Karpas-422 (cell line): ENCODE results near the gene DIAPH3. TPM values are rescaled to one million over a fixed set of nuclear protein-coding genes. Genes with fewer than 3 reads are reported as not detected.

Experiments used
- DNase-seq: peaks from one replicate; pipeline ENCODE4 v3.0.0-alpha.2; 2015
- H2AFZ ChIP-seq: fragments of 200-600 bp; sonication (generic); 2 replicates; pipeline ENCODE4 v1.6.1; 2014; ENCODE audit warnings: antibody characterized with exemption, low read length, mixed read lengths
- H3K27ac ChIP-seq: fragments of 200-600 bp; sonication (generic); 2 replicates; pipeline ENCODE4 v1.5.1; 2014; ENCODE audit warnings: mild to moderate bottlenecking, low read length, moderate library complexity
- H3K27me3 ChIP-seq: fragments of 200-600 bp; sonication (generic); 2 replicates; pipeline ENCODE4 v1.6.1; 2014; ENCODE audit warnings: low read length, mixed read lengths
- H3K36me3 ChIP-seq: fragments of 200-600 bp; sonication (generic); 2 replicates; pipeline ENCODE4 v1.6.1; 2014; ENCODE audit warnings: low read length, mixed read lengths; ENCODE audit not compliant: insufficient read depth
- H3K4me1 ChIP-seq: fragments of 200-600 bp; sonication (generic); 2 replicates; pipeline ENCODE4 v1.6.1; 2014; ENCODE audit warnings: mild to moderate bottlenecking, low read length, mixed read lengths
- H3K4me2 ChIP-seq: fragments of 200-600 bp; sonication (generic); 2 replicates; pipeline ENCODE4 v1.6.1; 2014; ENCODE audit warnings: low read length, low read depth, mild to moderate bottlenecking; ENCODE audit not compliant: poor library complexity, severe bottlenecking
- H3K4me3 ChIP-seq: fragments of 200-600 bp; sonication (generic); 2 replicates; pipeline ENCODE4 v1.5.1; 2014; ENCODE audit warnings: mild to moderate bottlenecking, antibody characterized with exemption, low read length, mixed read lengths
- H3K79me2 ChIP-seq: fragments of 200-600 bp; sonication (generic); 2 replicates; pipeline ENCODE4 v1.6.1; 2014; ENCODE audit warnings: mild to moderate bottlenecking, low read length, mixed read lengths
- H3K9ac ChIP-seq: fragments of 200-600 bp; sonication (generic); 2 replicates; pipeline ENCODE4 v1.6.0; 2014; ENCODE audit warnings: low read length
- H3K9me2 ChIP-seq: fragments of 200-600 bp; sonication (generic), shearing (Covaris generic); replicated peaks from 2 replicates; pipeline ENCODE4 v1.6.0; 2014; ENCODE audit warnings: mild to moderate bottlenecking, low read length, moderate library complexity; ENCODE audit not compliant: insufficient read depth
- H3K9me3 ChIP-seq: fragments of 300-700, 200-600 bp; sonication (generic); 2 replicates; pipeline ENCODE4 v1.6.1; 2014; ENCODE audit warnings: low read length, mixed read lengths
- H4K20me1 ChIP-seq: fragments of 200-600 bp; sonication (generic); 2 replicates; pipeline ENCODE4 v1.6.1; 2014; ENCODE audit warnings: mild to moderate bottlenecking, antibody characterized with exemption, low read length, low read depth; ENCODE audit not compliant: insufficient read depth
- total RNA-seq: library from RNA; depleted of rRNA; stranded (reverse); fragments of >200 nt; shearing (Covaris generic); gene quantifications from 2 replicates; pipeline ENCODE4 v1.2.3, GENCODE V29; 2014; ENCODE audit warnings: low replicate concordance

Gene DIAPH3
- total RNA-seq, 1 experiment from 2014 or later, result 10.0 TPM

- H3K4me1 ChIP-seq, result peaks cover 27% of the 10 kb centered on the region
- no peaks in the 10 kb centered on the region for H3K9me2 ChIP-seq
- H3K9ac ChIP-seq, result no peak overlapping the region
- H3K27me3 ChIP-seq, result no peaks in the 10 kb centered on the region
- no peak overlapping the region for H3K4me2 ChIP-seq
- H2AFZ ChIP-seq, result 0 out of 2 replicates have a peak overlapping the region, but pooled peaks have one; percentile 17
- peaks cover 17% of the 10 kb centered on the region for H3K79me2 ChIP-seq
- H3K9me3 ChIP-seq, result 0 out of 2 replicates have a peak, but pooled peaks cover 6% of the 10 kb centered on the region
- no peaks in the 10 kb centered on the region for H4K20me1 ChIP-seq
- no peak for DNase-seq
- H3K4me3 ChIP-seq, result no peak overlapping the region
- H3K27ac ChIP-seq, result no peak overlapping the region
- H3K36me3 ChIP-seq, result no peaks in the 10 kb centered on the region
Measured at GRCh38 chr13:60020288-60020687, 143.4 kb downstream of the DIAPH3 start.

- Histone ChIP-seq H3K4me3 (0 out of 2 replicates have a peak overlapping the region, but pooled peaks have one; percentile 2), H3K9ac (peak overlapping the region; percentile 16; the same call in 1 of the 2 replicates), H4K20me1 (no peaks in the 10 kb centered on the region), H3K79me2 (peaks cover 17% of the 10 kb centered on the region), H3K9me3 (no peaks in the 10 kb centered on the region), H3K27ac (peak overlapping the region; percentile 24), H3K4me1 (peaks cover 27% of the 10 kb centered on the region), H3K4me2 (peak overlapping the region; percentile 53), H3K36me3 (no peaks in the 10 kb centered on the region), H3K27me3 (no peaks in the 10 kb centered on the region), H2AFZ (0 out of 2 replicates have a peak overlapping the region, but pooled peaks have one; percentile 5), H3K9me2 (no peaks in the 10 kb centered on the region)
- DNase-seq, result peak; percentile 44
Measured at GRCh38 chr13:60019119-60019993, 144.4 kb downstream of the DIAPH3 start.

GRCh38 chr13:60018536-60018935 lies 145.2 kb downstream of the DIAPH3 start:
- Histone ChIP-seq H3K36me3 (no peaks in the 10 kb centered on the region), H3K9me2 (no peaks in the 10 kb centered on the region), H3K9me3 (no peaks in the 10 kb centered on the region), H2AFZ (no peak overlapping the region), H3K4me1 (peaks cover 27% of the 10 kb centered on the region), H3K4me2 (peak overlapping the region; percentile 53), H3K79me2 (peaks cover 17% of the 10 kb centered on the region), H4K20me1 (no peaks in the 10 kb centered on the region), H3K27me3 (no peaks in the 10 kb centered on the region), H3K9ac (no peak overlapping the region), H3K27ac (peak overlapping the region; percentile 24; the same call in 1 of the 2 replicates), H3K4me3 (no peak overlapping the region)
- no peak for DNase-seq

GRCh38 chr13:60016229-60016628 lies 147.5 kb downstream of the DIAPH3 start:
- Histone ChIP-seq H3K27me3 (no peaks in the 10 kb centered on the region), H3K79me2 (peaks cover 17% of the 10 kb centered on the region), H3K4me1 (peaks cover 27% of the 10 kb centered on the region)

GRCh38 chr13:60013166-60013565 lies 150.6 kb downstream of the DIAPH3 start:
- peaks cover 14% of the 10 kb centered on the region for H3K79me2 ChIP-seq
- peaks cover 10% of the 10 kb centered on the region for H3K4me1 ChIP-seq
- H2AFZ ChIP-seq, result no peak overlapping the region

More at GRCh38 chr13:60016229-60016628, 147.5 kb downstream of the DIAPH3 start:
- Histone ChIP-seq H4K20me1 (no peaks in the 10 kb centered on the region), H3K9ac (no peak overlapping the region), H3K4me2 (no peak overlapping the region), H3K27ac (no peak overlapping the region), H3K36me3 (peaks cover 3% of the 10 kb centered on the region; the same call in 1 of the 2 replicates), H3K9me2 (no peaks in the 10 kb centered on the region), H2AFZ (no peak overlapping the region), H3K4me3 (no peak overlapping the region), H3K9me3 (no peaks in the 10 kb centered on the region)
- no peak for DNase-seq

GRCh38 chr13:60012488-60012887 lies 151.2 kb downstream of the DIAPH3 start:
- Histone ChIP-seq H3K4me1 (peaks cover 10% of the 10 kb centered on the region), H4K20me1 (no peaks in the 10 kb centered on the region), H3K9me2 (no peaks in the 10 kb centered on the region), H3K79me2 (peaks cover 9% of the 10 kb centered on the region; the same call in 1 of the 2 replicates), H3K36me3 (peaks cover 3% of the 10 kb centered on the region; the same call in 1 of the 2 replicates), H3K27ac (no peak overlapping the region), H3K4me2 (no peak overlapping the region), H3K27me3 (no peaks in the 10 kb centered on the region), H3K9ac (no peak overlapping the region), H3K4me3 (no peak overlapping the region), H3K9me3 (no peaks in the 10 kb centered on the region), H2AFZ (no peak overlapping the region)
- no peak for DNase-seq

More at GRCh38 chr13:60013166-60013565, 150.6 kb downstream of the DIAPH3 start:
- H3K9me2 ChIP-seq, result no peaks in the 10 kb centered on the region
- DNase-seq, result no peak
- no peak overlapping the region for H3K4me2 ChIP-seq
- peaks cover 3% of the 10 kb centered on the region; the same call in 1 of the 2 replicates for H3K36me3 ChIP-seq
- H4K20me1 ChIP-seq, result no peaks in the 10 kb centered on the region
- H3K27me3 ChIP-seq, result no peaks in the 10 kb centered on the region
- H3K4me3 ChIP-seq, result no peak overlapping the region
- H3K27ac ChIP-seq, result no peak overlapping the region
- no peak overlapping the region for H3K9ac ChIP-seq
- H3K9me3 ChIP-seq, result no peaks in the 10 kb centered on the region

- Histone ChIP-seq H3K4me1 (peaks cover 10% of the 10 kb centered on the region), H3K9ac (no peak overlapping the region), H3K27ac (no peak overlapping the region), H3K27me3 (no peaks in the 10 kb centered on the region), H3K9me3 (no peaks in the 10 kb centered on the region), H3K4me2 (no peak overlapping the region), H3K79me2 (peaks cover 4% of the 10 kb centered on the region; the same call in 1 of the 2 replicates), H3K9me2 (no peaks in the 10 kb centered on the region), H4K20me1 (no peaks in the 10 kb centered on the region), H3K36me3 (peaks cover 3% of the 10 kb centered on the region; the same call in 1 of the 2 replicates), H3K4me3 (no peak overlapping the region), H2AFZ (no peak overlapping the region)
- no peak for DNase-seq
Measured at GRCh38 chr13:60009300-60010253, 154.2 kb downstream of the DIAPH3 start.
